ENCODE measurements around the gene TMEM106A. TPM values are rescaled to one million over a fixed set of nuclear protein-coding genes. Genes with fewer than 3 reads are reported as not detected.

TMEM106A gene
- total and polyA plus RNA-seq, 2 of the 13 experiments (the other 11 are each of a cell fraction or from before 2014, with no cell fraction given) = 16.9 to 35.9 TPM

DNA sequence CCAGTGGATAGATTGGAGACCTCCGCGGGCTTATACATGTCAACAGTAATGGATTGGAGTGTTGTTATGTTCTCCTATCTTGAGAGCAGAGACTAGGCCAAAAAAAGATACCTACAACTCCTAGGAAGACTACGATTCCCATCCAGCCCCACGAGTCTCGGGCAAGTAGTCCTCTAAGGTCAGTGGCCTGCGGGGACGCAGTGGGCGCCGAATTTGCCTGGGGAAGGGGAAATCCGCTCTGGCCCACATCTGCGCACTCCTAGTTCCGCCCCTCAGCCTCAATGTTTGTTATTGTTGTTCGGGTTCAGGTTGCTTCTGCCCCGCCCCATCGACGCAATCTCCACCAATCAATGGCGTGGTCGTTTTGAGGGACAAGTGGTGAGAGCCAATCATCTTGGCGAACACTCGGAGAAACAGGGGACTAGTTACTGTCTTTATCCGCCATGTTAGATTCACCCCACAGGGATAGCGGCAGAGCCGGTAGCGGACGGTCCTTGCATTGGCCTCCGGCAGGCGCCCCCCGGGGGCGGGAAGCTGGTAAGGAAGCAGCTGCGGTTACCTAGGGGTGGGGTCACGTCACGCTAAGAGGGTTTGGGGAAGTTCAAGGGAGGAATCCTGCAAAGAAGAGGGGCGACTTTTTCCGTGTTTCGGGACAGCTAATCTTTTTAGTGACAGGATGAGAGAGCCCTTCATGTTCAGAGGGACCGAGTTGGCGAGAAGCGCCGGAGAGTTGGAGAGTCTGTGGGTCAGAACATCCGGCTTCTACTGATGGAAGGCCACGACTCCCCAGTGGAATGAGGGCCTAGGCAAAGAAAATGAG is 40.7 kb upstream of the TMEM106A start, which contains the start of gene NBR1 (continued):
- TF ChIP-seq PBX2 (CRISPR knock-in tag; IDR thresholded peaks at IDR 0.05) (peak; percentile 99), SIN3B (IDR thresholded peaks at IDR 0.05; ENCODE audit: low read length) (0 out of 2 replicates have a peak, but pooled peaks have one; percentile 8), REL (CRISPR knock-in tag; conservative IDR thresholded peaks at IDR 0.05) (peak; percentile 37; the same call in 1 of the 2 replicates), ASH2L (IDR thresholded peaks at IDR 0.05; ENCODE audit: insufficient read length, low read depth, low read length) (peak; percentile 4), ZNF138 (CRISPR knock-in tag; IDR thresholded peaks at IDR 0.05; ENCODE audit: low read depth) (no peak)
- TF ChIP-seq, protein P1, sequence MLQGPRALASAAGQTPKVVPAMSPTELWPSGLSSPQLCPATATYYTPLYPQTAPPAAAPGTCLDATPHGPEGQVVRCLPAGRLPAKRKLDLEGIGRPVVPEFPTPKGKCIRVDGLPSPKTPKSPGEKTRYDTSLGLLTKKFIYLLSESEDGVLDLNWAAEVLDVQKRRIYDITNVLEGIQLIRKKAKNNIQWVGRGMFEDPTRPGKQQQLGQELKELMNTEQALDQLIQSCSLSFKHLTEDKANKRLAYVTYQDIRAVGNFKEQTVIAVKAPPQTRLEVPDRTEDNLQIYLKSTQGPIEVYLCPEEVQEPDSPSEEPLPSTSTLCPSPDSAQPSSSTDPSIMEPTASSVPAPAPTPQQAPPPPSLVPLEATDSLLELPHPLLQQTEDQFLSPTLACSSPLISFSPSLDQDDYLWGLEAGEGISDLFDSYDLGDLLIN (CRISPR knock-in tag; IDR thresholded peaks at IDR 0.05; ENCODE audit: borderline replicate concordance) = no peak

DNA sequence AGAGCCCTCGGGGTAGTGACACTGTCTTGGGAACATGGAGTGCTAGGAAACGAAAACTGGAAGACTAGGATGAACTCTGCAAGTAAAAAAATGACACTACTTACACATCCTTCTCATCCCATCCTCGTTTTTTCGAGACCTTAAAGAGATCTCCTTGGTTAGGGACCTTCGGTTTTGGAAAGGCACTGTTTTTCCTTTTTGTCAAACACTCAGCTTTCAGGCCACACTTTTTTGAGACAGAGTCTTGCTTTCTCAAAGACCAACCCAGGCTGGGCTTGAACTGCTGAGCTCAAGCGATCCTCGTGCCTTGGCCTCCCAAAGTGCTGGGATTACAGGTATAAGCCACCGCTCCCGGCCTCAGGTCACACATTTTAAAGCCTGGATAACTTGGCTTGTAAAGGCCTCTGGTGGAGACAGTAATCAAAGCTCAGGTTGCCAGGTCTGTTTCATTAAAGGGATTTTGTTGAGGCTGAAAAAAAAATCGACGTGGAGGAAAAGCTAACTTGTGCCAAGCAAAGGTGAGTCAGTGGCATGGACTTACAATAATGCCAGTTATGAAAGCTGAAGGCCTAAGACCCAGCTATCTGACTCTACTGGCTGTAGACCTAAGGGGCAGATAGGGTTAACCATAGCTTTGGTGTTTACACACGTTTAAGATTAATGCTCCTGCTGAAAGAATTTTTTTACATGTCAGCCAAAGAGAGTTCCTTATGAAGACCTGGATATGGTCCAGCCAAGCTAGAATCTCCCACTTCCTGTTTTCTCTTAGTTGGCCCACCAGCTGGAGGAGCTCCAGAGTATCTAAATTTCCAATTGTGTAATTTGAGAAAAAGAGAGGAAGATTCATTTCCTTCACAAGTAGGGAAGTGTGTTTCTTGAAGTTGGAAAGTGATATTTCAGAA is 39.8 kb upstream of the TMEM106A start:
- ChIA-PET CTCF (ENCODE audit: low intra/inter-chr PET ratio, low total read pairs) (no interaction called here), POLR2A (interaction anchor here (0.9 to 4.1 kb wide), 21 partner anchors 12 to 196 kb away, joined by 3 to 93 read pairs (median 7); partner anchors contain the start of genes BRCA1, IFI35, RPL27 and TMEM106A)
- no peaks in the 10 kb centered on the region for H4K20me1 ChIP-seq (ENCODE audit: insufficient read depth, low read length)
- peaks cover 78% of the 10 kb centered on the region for H3K4me1 ChIP-seq (ENCODE audit: insufficient read depth, low read length)
- in situ Hi-C loops (cut with HindIII; ENCODE audit: extremely low pct_ligation_motif_present, low pct_unique_long_range_greater_than_20kb) = no loop called here
- H3K4me2 ChIP-seq (ENCODE audit: low read depth, low read length) = peak overlapping the region; percentile 93
- no peaks in the 10 kb centered on the region for H3K9me3 ChIP-seq (ENCODE audit: low read length)
- H3K27ac ChIP-seq (ENCODE audit: extremely low read length, insufficient read depth, low read length) = peak overlapping the region; percentile 90
- no peaks in the 10 kb centered on the region; a peak in 1 of 5 replicates for H3K27me3 ChIP-seq (ENCODE audit: control insufficient read depth in 1 of 2, insufficient read depth in 2 of 2, low read length in 2 of 2)
- peaks cover 41% of the 10 kb centered on the region for H3K79me2 ChIP-seq (ENCODE audit: insufficient read depth, low read length)
- ATAC-seq (no peak), DNase-seq (ENCODE audit: low spot score) (peak; percentile 79), FAIRE-seq (peak; percentile 32)
- intact Hi-C loops (cut with micrococcal nuclease; ENCODE audit: unreplicated experiment) = loop anchor here (2.0 to 5.0 kb wide), 3 partner anchors 45 to 165 kb away; partner anchors contain the start of genes IFI35 and RND2
- peak overlapping the region; percentile 92 for H3K9ac ChIP-seq (ENCODE audit: insufficient read depth, low read depth, low read length)
- BruUV-seq (replicated peaks) = TSS peak; percentile 82
- under 1% methylated on average over 12 of the region's 12 CpGs for WGBS (ENCODE audit: low lambda C conversion rate)
- H3K4me3 ChIP-seq (replicated peaks in 1 of 3; ENCODE audit: insufficient read depth in 1 of 3, low read depth in 2 of 3, low read length in 3 of 3) = peak overlapping the region; percentile 62 to 94 (median 75)
- H3K36me3 ChIP-seq (replicated peaks in 1 of 2; ENCODE audit: control insufficient read depth in 1 of 2, insufficient read depth in 2 of 2, low read length in 2 of 2) = peaks cover 0 to under 1% of the 10 kb centered on the region in 2 experiments; a peak in 1 of 5 replicates
- H2AFZ ChIP-seq (ENCODE audit: low read length) = no peak overlapping the region
- TF ChIP-seq, protein P2, sequence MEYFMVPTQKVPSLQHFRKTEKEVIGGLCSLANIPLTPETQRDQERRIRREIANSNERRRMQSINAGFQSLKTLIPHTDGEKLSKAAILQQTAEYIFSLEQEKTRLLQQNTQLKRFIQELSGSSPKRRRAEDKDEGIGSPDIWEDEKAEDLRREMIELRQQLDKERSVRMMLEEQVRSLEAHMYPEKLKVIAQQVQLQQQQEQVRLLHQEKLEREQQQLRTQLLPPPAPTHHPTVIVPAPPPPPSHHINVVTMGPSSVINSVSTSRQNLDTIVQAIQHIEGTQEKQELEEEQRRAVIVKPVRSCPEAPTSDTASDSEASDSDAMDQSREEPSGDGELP (IDR thresholded peaks at IDR 0.05; ENCODE audit: borderline replicate concordance, low read depth) = peak; percentile 76
- peak; percentile 19; the same call in 1 of the 2 replicates for TF ChIP-seq ESRRA (CRISPR knock-in tag; IDR thresholded peaks at IDR 0.05; ENCODE audit: low read depth)
- TF ChIP-seq JUNB (CRISPR knock-in tag; IDR thresholded peaks at IDR 0.05; ENCODE audit: borderline replicate concordance) = no peak
- TF ChIP-seq THAP11 (CRISPR knock-in tag; IDR thresholded peaks at IDR 0.05) = peak; percentile 32; the same call in 1 of the 2 replicates
- TF ChIP-seq MIXL1 (CRISPR knock-in tag; IDR thresholded peaks at IDR 0.05) = 0 out of 2 replicates have a peak, but pooled peaks have one; percentile 59
- TF ChIP-seq ZNF205 (CRISPR knock-in tag; IDR thresholded peaks at IDR 0.05) = peak; percentile 42; the same call in 1 of the 2 replicates
- no peak for TF ChIP-seq ZC3H13 (CRISPR knock-in tag; IDR thresholded peaks at IDR 0.05)
- 0 out of 2 replicates have a peak, but pooled peaks have one; percentile 33 for TF ChIP-seq ETS1 (CRISPR knock-in tag; IDR thresholded peaks at IDR 0.05)
- TF ChIP-seq SRY (CRISPR knock-in tag; IDR thresholded peaks at IDR 0.05) = 0 out of 2 replicates have a peak, but pooled peaks have one; percentile 21

All from HepG2 (cell line).